K562 (cell line): ENCODE measurements around the gene COQ4. TPM values are rescaled to one million over a fixed set of nuclear protein-coding genes. Genes with fewer than 3 reads are reported as not detected.
A peak's percentile ranks its signal among the peaks of the same experiment; 100 is the strongest.

Source experiments
- ARID1B ChIP-seq: fragments of 450-650 bp; IDR thresholded peaks from 2 replicates; pipeline ENCODE4 v1.6.1; 2016; ENCODE audit warnings: antibody characterized with exemption, mild to moderate bottlenecking, inconsistent platforms
- BACH1 ChIP-seq: fragments of 200-800 bp; sonication (Bioruptor generic); IDR thresholded peaks from 2 replicates; pipeline ENCODE4 v1.6.1; 2016; ENCODE audit warnings: missing genetic modification characterization, missing compliant biosample characterization
- DDX20 ChIP-seq: fragments of 450-650 bp; IDR thresholded peaks from 2 replicates; pipeline ENCODE4 v1.6.1; 2016; ENCODE audit warnings: missing genetic modification characterization, low read depth, mild to moderate bottlenecking, missing compliant biosample characterization, moderate library complexity
- DIDO1 ChIP-seq: fragments of 450-650 bp; IDR thresholded peaks from 2 replicates; pipeline ENCODE4 v1.6.1; 2016; ENCODE audit warnings: low read depth, missing biosample characterization, missing genetic modification characterization
- ELF1 ChIP-seq: fragments of 200-800 bp; sonication (Bioruptor generic); IDR thresholded peaks from 2 replicates; pipeline ENCODE4 v1.6.1; 2016; ENCODE audit warnings: missing genetic modification characterization, missing compliant biosample characterization
- PHF8 ChIP-seq: fragments of 200-600 bp; sonication (generic); IDR thresholded peaks from 2 replicates; pipeline ENCODE4 v1.6.1; 2012; ENCODE audit warnings: mixed run types, mild to moderate bottlenecking, inconsistent platforms, low read length, moderate library complexity, borderline replicate concordance
- RBM39 ChIP-seq: fragments of 200-400 bp; formaldehyde crosslinking; optimal IDR thresholded peaks from 2 replicates; pipeline ENCODE3; 2018; ENCODE audit warnings: low read depth, low read length
- TFAM ChIP-seq: fragments of 250-450 bp; sonication (Bioruptor Pico); conservative IDR thresholded peaks from 2 replicates; pipeline ENCODE4 v1.5.0; 2021; ENCODE audit warnings: mild to moderate bottlenecking, moderate library complexity
- TRIM24 ChIP-seq, 2 experiments: fragments of 450-650 bp; IDR thresholded peaks; 2 replicates each; pipeline ENCODE4 v1.6.1; 2016
- ZKSCAN1 ChIP-seq: fragments of 150-350 bp; IDR thresholded peaks from 2 replicates; pipeline ENCODE4 v1.6.1; 2016; ENCODE audit warnings: low read depth, low read length
- polyA plus RNA-seq, 8 experiments: library from polyadenylated mRNA; depleted of rRNA in 4 of 8; stranded (reverse) in 5 of 8; unstranded in 3 of 8; fragments of >200 nt; fragmentation: Nextera tagmentation in 2 of 8; fragmentation: Illumina TruSeq in 1 of 8; extraction: Ambion mirVana in 2 of 8; extraction: Trizol in 1 of 8; gene quantifications; 2 replicates each; pipeline versions ENCODE4 v1.2.1 to v1.2.3, GENCODE V29; 2011 to 2014; ENCODE audit warnings: inconsistent platforms in 1 of 8, missing spikeins in 1 of 8
- total RNA-seq, 7 experiments: library from RNA; depleted of rRNA in 6 of 7; stranded (reverse); fragments of >200 nt in 6 of 7; fragmentation: Illumina TruSeq in 2 of 7; extraction: Trizol in 2 of 7; gene quantifications; 2 replicates each; pipeline versions ENCODE4 v1.2.1 to v1.2.3, GENCODE V29; 2011 to 2021; ENCODE audit warnings: low replicate concordance in 1 of 7
- TF ChIP-seq, protein P1 (sequence below): fragments of 200-800 bp; sonication (Bioruptor generic); IDR thresholded peaks from 2 replicates; pipeline ENCODE4 v1.6.1; 2017; ENCODE audit warnings: missing genetic modification characterization, missing compliant biosample characterization
- TF ChIP-seq, protein P2 (sequence below): fragments of 450-650 bp; IDR thresholded peaks from 2 replicates; pipeline ENCODE4 v1.6.1; 2016; ENCODE audit warnings: borderline replicate concordance
- TF ChIP-seq, protein P3 (sequence below): fragments of 250-450 bp; sonication (Bioruptor Pico); IDR thresholded peaks from 2 replicates; pipeline ENCODE4 v1.4.0; 2020; ENCODE audit warnings: mild to moderate bottlenecking, moderate library complexity
- TF ChIP-seq, protein P4 (sequence below): sonication (generic); formaldehyde crosslinking; IDR thresholded peaks from 2 replicates; pipeline ENCODE4 v1.8.0; 2023; ENCODE audit warnings: mild to moderate bottlenecking, missing genetic modification reagents
- TF ChIP-seq, protein P5 (sequence below), 2 experiments: fragments of 450-650 bp in 1 of 2; IDR thresholded peaks; 2 replicates each; pipeline ENCODE4 v1.6.1; 2011 to 2017; ENCODE audit warnings: low read depth in 2 of 2, antibody characterized with exemption in 1 of 2, borderline replicate concordance in 1 of 2, low read length in 1 of 2, mild to moderate bottlenecking in 1 of 2, mixed read lengths in 1 of 2; ENCODE audit not compliant: control insufficient read depth in 1 of 2

The COQ4 gene
- total and polyA plus RNA-seq, 9 of the 15 experiments (the other 6 are each of a cell fraction or from before 2014, with no cell fraction given), result 9.1 to 135 (median 67.2) TPM

DNA sequence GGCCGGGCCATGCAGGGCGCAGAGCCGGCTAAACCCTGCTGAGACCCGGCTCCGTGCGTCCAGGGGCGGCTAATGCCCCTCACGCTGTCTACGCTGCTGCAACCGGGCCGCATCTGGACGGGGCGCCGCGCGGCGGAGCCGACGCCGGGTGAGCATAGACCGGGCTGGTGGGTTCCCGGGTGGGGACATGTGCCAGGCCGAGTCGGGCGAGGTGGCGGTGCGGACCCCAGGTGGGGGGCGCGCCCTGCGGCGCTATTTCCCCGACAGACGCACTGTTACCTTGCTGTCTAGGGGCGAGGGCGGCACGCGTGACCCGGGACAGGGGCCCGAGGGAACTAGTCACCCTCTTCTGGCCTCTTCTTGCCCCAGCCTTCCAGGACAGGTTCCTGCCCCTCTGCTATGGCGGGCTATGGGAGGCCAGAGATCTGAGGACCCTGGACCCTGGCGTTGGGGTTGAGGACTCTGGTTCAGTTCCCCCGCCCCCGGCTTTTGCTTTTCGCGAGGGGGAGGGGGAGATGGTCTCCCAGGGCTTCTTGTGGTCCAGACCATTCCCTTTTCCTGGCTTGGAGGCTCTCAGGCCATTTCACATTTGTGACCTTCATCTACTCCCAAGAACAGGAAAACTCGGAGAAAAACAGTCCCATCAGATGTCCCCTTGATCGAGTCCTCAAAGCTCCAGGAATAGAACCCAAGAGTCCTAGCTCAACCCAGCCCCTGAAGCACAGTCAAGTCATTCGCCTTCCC is 18.2 kb downstream of the COQ4 start (continued):
- TF ChIP-seq, protein P1, sequence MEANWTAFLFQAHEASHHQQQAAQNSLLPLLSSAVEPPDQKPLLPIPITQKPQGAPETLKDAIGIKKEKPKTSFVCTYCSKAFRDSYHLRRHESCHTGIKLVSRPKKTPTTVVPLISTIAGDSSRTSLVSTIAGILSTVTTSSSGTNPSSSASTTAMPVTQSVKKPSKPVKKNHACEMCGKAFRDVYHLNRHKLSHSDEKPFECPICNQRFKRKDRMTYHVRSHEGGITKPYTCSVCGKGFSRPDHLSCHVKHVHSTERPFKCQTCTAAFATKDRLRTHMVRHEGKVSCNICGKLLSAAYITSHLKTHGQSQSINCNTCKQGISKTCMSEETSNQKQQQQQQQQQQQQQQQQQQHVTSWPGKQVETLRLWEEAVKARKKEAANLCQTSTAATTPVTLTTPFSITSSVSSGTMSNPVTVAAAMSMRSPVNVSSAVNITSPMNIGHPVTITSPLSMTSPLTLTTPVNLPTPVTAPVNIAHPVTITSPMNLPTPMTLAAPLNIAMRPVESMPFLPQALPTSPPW (CRISPR knock-in tag), result peak; percentile 75
- TF ChIP-seq ELF1 (tag) (no peak), DDX20 (no peak), PHF8 (peak; percentile 17; the same call in 1 of the 2 replicates), ZKSCAN1 (no peak), TRIM24 (IDR thresholded peaks at IDR 0.05) (peak in 1 of 2 experiments; percentile 67; a peak in 1 of 4 replicates), RBM39 (no peak), DIDO1 (tag) (no peak), ARID1B (no peak), TFAM (CRISPR knock-in tag) (no peak), BACH1 (tag) (no peak)
- TF ChIP-seq, protein P2, sequence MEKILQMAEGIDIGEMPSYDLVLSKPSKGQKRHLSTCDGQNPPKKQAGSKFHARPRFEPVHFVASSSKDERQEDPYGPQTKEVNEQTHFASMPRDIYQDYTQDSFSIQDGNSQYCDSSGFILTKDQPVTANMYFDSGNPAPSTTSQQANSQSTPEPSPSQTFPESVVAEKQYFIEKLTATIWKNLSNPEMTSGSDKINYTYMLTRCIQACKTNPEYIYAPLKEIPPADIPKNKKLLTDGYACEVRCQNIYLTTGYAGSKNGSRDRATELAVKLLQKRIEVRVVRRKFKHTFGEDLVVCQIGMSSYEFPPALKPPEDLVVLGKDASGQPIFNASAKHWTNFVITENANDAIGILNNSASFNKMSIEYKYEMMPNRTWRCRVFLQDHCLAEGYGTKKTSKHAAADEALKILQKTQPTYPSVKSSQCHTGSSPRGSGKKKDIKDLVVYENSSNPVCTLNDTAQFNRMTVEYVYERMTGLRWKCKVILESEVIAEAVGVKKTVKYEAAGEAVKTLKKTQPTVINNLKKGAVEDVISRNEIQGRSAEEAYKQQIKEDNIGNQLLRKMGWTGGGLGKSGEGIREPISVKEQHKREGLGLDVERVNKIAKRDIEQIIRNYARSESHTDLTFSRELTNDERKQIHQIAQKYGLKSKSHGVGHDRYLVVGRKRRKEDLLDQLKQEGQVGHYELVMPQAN, result peak; percentile 61
- TF ChIP-seq, protein P3, sequence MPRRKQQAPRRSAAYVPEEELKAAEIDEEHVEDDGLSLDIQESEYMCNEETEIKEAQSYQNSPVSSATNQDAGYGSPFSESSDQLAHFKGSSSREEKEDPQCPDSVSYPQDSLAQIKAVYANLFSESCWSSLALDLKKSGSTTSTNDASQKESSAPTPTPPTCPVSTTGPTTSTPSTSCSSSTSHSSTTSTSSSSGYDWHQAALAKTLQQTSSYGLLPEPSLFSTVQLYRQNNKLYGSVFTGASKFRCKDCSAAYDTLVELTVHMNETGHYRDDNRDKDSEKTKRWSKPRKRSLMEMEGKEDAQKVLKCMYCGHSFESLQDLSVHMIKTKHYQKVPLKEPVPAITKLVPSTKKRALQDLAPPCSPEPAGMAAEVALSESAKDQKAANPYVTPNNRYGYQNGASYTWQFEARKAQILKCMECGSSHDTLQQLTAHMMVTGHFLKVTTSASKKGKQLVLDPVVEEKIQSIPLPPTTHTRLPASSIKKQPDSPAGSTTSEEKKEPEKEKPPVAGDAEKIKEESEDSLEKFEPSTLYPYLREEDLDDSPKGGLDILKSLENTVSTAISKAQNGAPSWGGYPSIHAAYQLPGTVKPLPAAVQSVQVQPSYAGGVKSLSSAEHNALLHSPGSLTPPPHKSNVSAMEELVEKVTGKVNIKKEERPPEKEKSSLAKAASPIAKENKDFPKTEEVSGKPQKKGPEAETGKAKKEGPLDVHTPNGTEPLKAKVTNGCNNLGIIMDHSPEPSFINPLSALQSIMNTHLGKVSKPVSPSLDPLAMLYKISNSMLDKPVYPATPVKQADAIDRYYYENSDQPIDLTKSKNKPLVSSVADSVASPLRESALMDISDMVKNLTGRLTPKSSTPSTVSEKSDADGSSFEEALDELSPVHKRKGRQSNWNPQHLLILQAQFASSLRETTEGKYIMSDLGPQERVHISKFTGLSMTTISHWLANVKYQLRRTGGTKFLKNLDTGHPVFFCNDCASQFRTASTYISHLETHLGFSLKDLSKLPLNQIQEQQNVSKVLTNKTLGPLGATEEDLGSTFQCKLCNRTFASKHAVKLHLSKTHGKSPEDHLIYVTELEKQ (CRISPR knock-in tag), result no peak
- TF ChIP-seq, protein P4, sequence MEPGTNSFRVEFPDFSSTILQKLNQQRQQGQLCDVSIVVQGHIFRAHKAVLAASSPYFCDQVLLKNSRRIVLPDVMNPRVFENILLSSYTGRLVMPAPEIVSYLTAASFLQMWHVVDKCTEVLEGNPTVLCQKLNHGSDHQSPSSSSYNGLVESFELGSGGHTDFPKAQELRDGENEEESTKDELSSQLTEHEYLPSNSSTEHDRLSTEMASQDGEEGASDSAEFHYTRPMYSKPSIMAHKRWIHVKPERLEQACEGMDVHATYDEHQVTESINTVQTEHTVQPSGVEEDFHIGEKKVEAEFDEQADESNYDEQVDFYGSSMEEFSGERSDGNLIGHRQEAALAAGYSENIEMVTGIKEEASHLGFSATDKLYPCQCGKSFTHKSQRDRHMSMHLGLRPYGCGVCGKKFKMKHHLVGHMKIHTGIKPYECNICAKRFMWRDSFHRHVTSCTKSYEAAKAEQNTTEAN (CRISPR knock-in tag), result no peak
- TF ChIP-seq, protein P5, sequence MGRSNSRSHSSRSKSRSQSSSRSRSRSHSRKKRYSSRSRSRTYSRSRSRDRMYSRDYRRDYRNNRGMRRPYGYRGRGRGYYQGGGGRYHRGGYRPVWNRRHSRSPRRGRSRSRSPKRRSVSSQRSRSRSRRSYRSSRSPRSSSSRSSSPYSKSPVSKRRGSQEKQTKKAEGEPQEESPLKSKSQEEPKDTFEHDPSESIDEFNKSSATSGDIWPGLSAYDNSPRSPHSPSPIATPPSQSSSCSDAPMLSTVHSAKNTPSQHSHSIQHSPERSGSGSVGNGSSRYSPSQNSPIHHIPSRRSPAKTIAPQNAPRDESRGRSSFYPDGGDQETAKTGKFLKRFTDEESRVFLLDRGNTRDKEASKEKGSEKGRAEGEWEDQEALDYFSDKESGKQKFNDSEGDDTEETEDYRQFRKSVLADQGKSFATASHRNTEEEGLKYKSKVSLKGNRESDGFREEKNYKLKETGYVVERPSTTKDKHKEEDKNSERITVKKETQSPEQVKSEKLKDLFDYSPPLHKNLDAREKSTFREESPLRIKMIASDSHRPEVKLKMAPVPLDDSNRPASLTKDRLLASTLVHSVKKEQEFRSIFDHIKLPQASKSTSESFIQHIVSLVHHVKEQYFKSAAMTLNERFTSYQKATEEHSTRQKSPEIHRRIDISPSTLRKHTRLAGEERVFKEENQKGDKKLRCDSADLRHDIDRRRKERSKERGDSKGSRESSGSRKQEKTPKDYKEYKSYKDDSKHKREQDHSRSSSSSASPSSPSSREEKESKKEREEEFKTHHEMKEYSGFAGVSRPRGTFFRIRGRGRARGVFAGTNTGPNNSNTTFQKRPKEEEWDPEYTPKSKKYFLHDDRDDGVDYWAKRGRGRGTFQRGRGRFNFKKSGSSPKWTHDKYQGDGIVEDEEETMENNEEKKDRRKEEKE (IDR thresholded peaks at IDR 0.05; ENCODE audit: borderline replicate concordance in 1 of 2, control insufficient read depth in 1 of 2, low read depth in 2 of 2, low read length in 1 of 2), result no peak
